PC-3 (cell line): Measurements from ENCODE around the gene CNTNAP2. TPM values are rescaled to one million over a fixed set of nuclear protein-coding genes. Genes with fewer than 3 reads are reported as not detected.
A peak's percentile ranks its signal among the peaks of the same experiment; 100 is the strongest.

ENCODE experiments used
- ATAC-seq: fragments of 200-7000 bp; cut with Tn5 transposase; 2 replicates; pipeline ENCODE4 v1.9.1; 2020; ENCODE audit warnings: mild to moderate bottlenecking, moderate library complexity
- BruUV-seq: library from RNA; stranded (reverse); fragments of 400-500 nt; replicated peaks from 2 replicates; lab custom pipeline; 2021; lab: Mats Ljungman, UMichigan
- CTCF ChIA-PET: fragments of 300-600 bp; sonication (Branson Sonifier 250); formaldehyde crosslinking; loops from one replicate; lab custom pipeline; 2022; ENCODE audit warnings: antibody characterized with exemption; lab: Charles Lee
- POLR2A ChIA-PET: fragments of 300-600 bp; sonication (Branson Sonifier 250); formaldehyde crosslinking; loops from one replicate; lab custom pipeline; 2022; ENCODE audit warnings: antibody characterized with exemption; ENCODE audit not compliant: unreplicated experiment; lab: Charles Lee
- DNase-seq: peaks from one replicate; pipeline ENCODE4 v3.0.0-alpha.2; 2015
- H2AFZ ChIP-seq: fragments of 300-600 bp; sonication (generic); 2 replicates; pipeline ENCODE4 v1.6.0; 2016; ENCODE audit warnings: antibody characterized with exemption, low read length
- H3F3A ChIP-seq: fragments of 300-600 bp; sonication (generic); one replicate; pipeline ENCODE4 v1.6.0; 2017; ENCODE audit warnings: antibody characterized with exemption, low read length, control low read depth, mild to moderate bottlenecking; ENCODE audit not compliant: unreplicated experiment
- H3K27ac ChIP-seq: fragments of 300-600 bp; sonication (generic); 2 replicates; pipeline ENCODE4 v1.5.1; 2016; ENCODE audit warnings: mild to moderate bottlenecking, low read length
- H3K27me3 ChIP-seq: fragments of 300-600 bp; sonication (generic); 2 replicates; pipeline ENCODE4 v1.6.1; 2016; ENCODE audit warnings: low read length, mixed read lengths
- H3K36me3 ChIP-seq: fragments of 300-600 bp; sonication (generic); 2 replicates; pipeline ENCODE4 v1.6.1; 2016; ENCODE audit warnings: low read depth, mixed run types, low read length, mixed read lengths
- H3K4me1 ChIP-seq: fragments of 300-600 bp; sonication (generic); 2 replicates; pipeline ENCODE4 v1.5.1; 2016; ENCODE audit warnings: low read length; ENCODE audit not compliant: insufficient read depth
- H3K4me2 ChIP-seq: fragments of 300-600 bp; sonication (generic); 2 replicates; pipeline ENCODE4 v1.6.0; 2016; ENCODE audit warnings: low read length
- H3K4me3 ChIP-seq: fragments of 300-600 bp; sonication (generic); 2 replicates; pipeline ENCODE4 v1.5.1; 2016; ENCODE audit warnings: mild to moderate bottlenecking, low read length, mixed read lengths
- H3K79me2 ChIP-seq: fragments of 300-600 bp; sonication (generic); 2 replicates; pipeline ENCODE4 v1.6.1; 2017; ENCODE audit warnings: low read length, mixed read lengths
- H3K9ac ChIP-seq: fragments of 300-600 bp; sonication (generic); 2 replicates; pipeline ENCODE4 v1.6.0; 2016; ENCODE audit warnings: mild to moderate bottlenecking, low read length
- H3K9me2 ChIP-seq: fragments of 300-600 bp; sonication (generic); replicated peaks from 2 replicates; pipeline ENCODE4 v1.6.1; 2016; ENCODE audit warnings: mixed run types, low read length, mixed read lengths
- H3K9me3 ChIP-seq: fragments of 300-600 bp; sonication (generic); 2 replicates; pipeline ENCODE4 v1.6.1; 2016; ENCODE audit warnings: low read length, mixed read lengths
- H4K20me1 ChIP-seq: fragments of 300-600 bp; sonication (generic); 2 replicates; pipeline ENCODE4 v1.6.1; 2016; ENCODE audit warnings: low read length, mixed read lengths
- EZH2 ChIP-seq: fragments of 300-600 bp; sonication (generic); IDR thresholded peaks from one replicate; pipeline ENCODE4 v1.6.1; 2017; ENCODE audit warnings: antibody characterized with exemption, mild to moderate bottlenecking, low read length; ENCODE audit not compliant: unreplicated experiment
- EZH2phosphoT487 ChIP-seq: fragments of 300-600 bp; sonication (generic); IDR thresholded peaks from 2 replicates; pipeline ENCODE4 v1.6.1; 2018; ENCODE audit warnings: mild to moderate bottlenecking, antibody characterized with exemption, low read length, borderline replicate concordance
- intact Hi-C: fragments of 100-400 bp; cut with micrococcal nuclease; formaldehyde crosslinking; loops from 2 replicates; pipeline ENCODE4 v1.9.0; 2023
- total RNA-seq: library from RNA; depleted of rRNA; stranded (reverse); fragments of >200 nt; gene quantifications from 2 replicates; pipeline ENCODE4 v1.2.3, GENCODE V29; 2014
- TF ChIP-seq, protein P1 (sequence below): fragments of 300-600 bp; sonication (generic); conservative IDR thresholded peaks from 2 replicates; pipeline ENCODE4 v1.5.1; 2017; ENCODE audit warnings: antibody characterized with exemption, low read depth, mild to moderate bottlenecking, low read length

CNTNAP2 gene
- total RNA-seq, 1 experiment from 2014 or later, result 1.5 TPM

DNA sequence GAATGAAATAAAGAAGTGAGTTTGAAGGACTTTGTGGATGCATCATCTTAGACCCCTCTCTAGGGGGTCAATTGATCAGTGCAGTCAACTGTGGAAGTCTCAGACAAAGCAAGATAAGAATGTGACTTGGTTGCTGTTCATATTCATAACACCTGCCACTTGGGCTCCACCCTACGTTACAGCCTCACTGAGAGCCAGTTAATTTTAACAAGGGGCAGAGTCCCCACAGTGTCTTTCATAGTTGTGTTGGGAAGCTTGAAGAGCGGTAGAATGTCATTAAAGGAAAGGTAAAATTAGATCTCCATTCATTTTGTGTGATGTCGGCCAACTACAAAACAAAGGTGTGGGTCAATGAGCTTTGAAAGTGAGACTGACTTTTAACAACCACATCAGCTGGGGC is 2031.9 kb downstream of the CNTNAP2 start:
- H3K4me3 ChIP-seq, result no peak overlapping the region
- no peaks in the 10 kb centered on the region for H3K79me2 ChIP-seq
- ATAC-seq (no peak), DNase-seq (no peak)
- no peaks in the 10 kb centered on the region for H3K9me3 ChIP-seq
- H2AFZ ChIP-seq, result no peak overlapping the region
- H3K9ac ChIP-seq, result no peak overlapping the region
- no peaks in the 10 kb centered on the region for H3K9me2 ChIP-seq
- TF ChIP-seq EZH2phosphoT487 (no peak), EZH2 (no peak)
- TF ChIP-seq, protein P1, sequence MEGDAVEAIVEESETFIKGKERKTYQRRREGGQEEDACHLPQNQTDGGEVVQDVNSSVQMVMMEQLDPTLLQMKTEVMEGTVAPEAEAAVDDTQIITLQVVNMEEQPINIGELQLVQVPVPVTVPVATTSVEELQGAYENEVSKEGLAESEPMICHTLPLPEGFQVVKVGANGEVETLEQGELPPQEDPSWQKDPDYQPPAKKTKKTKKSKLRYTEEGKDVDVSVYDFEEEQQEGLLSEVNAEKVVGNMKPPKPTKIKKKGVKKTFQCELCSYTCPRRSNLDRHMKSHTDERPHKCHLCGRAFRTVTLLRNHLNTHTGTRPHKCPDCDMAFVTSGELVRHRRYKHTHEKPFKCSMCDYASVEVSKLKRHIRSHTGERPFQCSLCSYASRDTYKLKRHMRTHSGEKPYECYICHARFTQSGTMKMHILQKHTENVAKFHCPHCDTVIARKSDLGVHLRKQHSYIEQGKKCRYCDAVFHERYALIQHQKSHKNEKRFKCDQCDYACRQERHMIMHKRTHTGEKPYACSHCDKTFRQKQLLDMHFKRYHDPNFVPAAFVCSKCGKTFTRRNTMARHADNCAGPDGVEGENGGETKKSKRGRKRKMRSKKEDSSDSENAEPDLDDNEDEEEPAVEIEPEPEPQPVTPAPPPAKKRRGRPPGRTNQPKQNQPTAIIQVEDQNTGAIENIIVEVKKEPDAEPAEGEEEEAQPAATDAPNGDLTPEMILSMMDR, result no peak
- peaks cover 3% of the 10 kb centered on the region; the same call in 1 of the 2 replicates for H3K27me3 ChIP-seq
- intact Hi-C loops, result loop anchor here (10.0 kb wide), 1 partner anchor 904 kb away; no protein-coding TSS in a partner anchor
- H3K36me3 ChIP-seq, result no peaks in the 10 kb centered on the region
- ChIA-PET CTCF (no interaction called here), POLR2A (no interaction called here)
- H3K4me1 ChIP-seq, result no peaks in the 10 kb centered on the region
- H3F3A ChIP-seq, result no peaks in the 10 kb centered on the region
- no peak overlapping the region for H3K4me2 ChIP-seq
- H4K20me1 ChIP-seq, result no peaks in the 10 kb centered on the region
- no TSS peak for BruUV-seq
- no peak overlapping the region for H3K27ac ChIP-seq

DNA sequence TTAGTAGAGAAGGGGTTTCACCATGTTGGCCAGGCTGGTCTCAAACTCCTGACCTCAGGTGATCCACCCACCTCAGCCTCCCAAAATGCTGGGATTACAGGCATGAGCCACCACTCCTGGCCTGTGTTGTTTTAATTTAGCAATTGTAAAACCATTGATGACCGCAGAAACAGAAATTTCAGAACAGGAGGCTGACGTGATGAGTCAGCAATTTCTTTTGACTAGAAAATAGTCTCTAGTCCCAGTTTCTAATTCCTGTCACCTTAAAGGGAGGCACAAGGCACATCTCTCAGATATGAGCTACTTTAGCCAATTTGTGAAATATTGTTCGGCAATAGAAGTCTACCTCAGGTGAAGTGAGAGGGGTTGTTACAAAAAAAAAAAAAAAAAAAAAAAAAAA is 2033.1 kb downstream of the CNTNAP2 start:
- CTCF ChIA-PET, result no interaction called here
- no TSS peak for BruUV-seq

GRCh38 chr7:148151778-148152177 is 2035.2 kb downstream of the CNTNAP2 start:
- Histone ChIP-seq H3K4me3 (no peak overlapping the region), H3K79me2 (no peaks in the 10 kb centered on the region), H3K9ac (no peak overlapping the region), H3K9me3 (no peaks in the 10 kb centered on the region), H2AFZ (no peak overlapping the region), H3K27me3 (no peaks in the 10 kb centered on the region), H3F3A (no peaks in the 10 kb centered on the region), H3K27ac (no peak overlapping the region), H3K36me3 (no peaks in the 10 kb centered on the region), H4K20me1 (no peaks in the 10 kb centered on the region), H3K4me1 (no peaks in the 10 kb centered on the region), H3K9me2 (no peaks in the 10 kb centered on the region), H3K4me2 (no peak overlapping the region)
- no peak for ATAC-seq
- TF ChIP-seq, protein P1, result no peak; the same call in 1 of the 2 replicates
- TF ChIP-seq EZH2 (no peak), EZH2phosphoT487 (no peak)
- POLR2A ChIA-PET, result no interaction called here
- peak; percentile 8 for DNase-seq
- intact Hi-C loops, result no loop called here
- CTCF ChIA-PET, result no interaction called here
- BruUV-seq, result no TSS peak

More for the DNA sequence above, 2033.1 kb downstream of the CNTNAP2 start:
- H3K4me3 ChIP-seq, result no peak overlapping the region
- no peak overlapping the region for H3K4me2 ChIP-seq
- H3K27ac ChIP-seq, result no peak overlapping the region
- peaks cover 3% of the 10 kb centered on the region; the same call in 1 of the 2 replicates for H3K27me3 ChIP-seq
- H3K4me1 ChIP-seq, result no peaks in the 10 kb centered on the region
- ATAC-seq (no peak), DNase-seq (no peak)
- H3K79me2 ChIP-seq, result no peaks in the 10 kb centered on the region
- no peak overlapping the region for H3K9ac ChIP-seq
- H3K9me2 ChIP-seq, result no peaks in the 10 kb centered on the region
- H3K9me3 ChIP-seq, result no peaks in the 10 kb centered on the region
- intact Hi-C loops, result loop anchor here (10.0 kb wide), 1 partner anchor 905 kb away; no protein-coding TSS in a partner anchor
- H3F3A ChIP-seq, result no peaks in the 10 kb centered on the region
- H3K36me3 ChIP-seq, result no peaks in the 10 kb centered on the region
- POLR2A ChIA-PET, result no interaction called here
- TF ChIP-seq EZH2 (no peak), EZH2phosphoT487 (no peak)
- TF ChIP-seq, protein P1, result no peak
- H2AFZ ChIP-seq, result no peak overlapping the region
- no peaks in the 10 kb centered on the region for H4K20me1 ChIP-seq
